Astrocyte of the hippocampus (primary cell): ENCODE measurements around the gene GTF2A1L.
"Not testable (repeated sequence)": the region's sequence is repeated elsewhere in the genome, so short reads cannot be mapped to it uniquely, and the experiment has no call there.

Experiments used
- DNase-seq: peaks from one replicate; pipeline ENCODE4 v3.0.0; 2011; ENCODE audit warnings: low read depth, low spot score

GTF2A1L gene

GRCh38 chr2:48699348-48699930 lies 81.8 kb downstream of the GTF2A1L start:
- DNase-seq = peak; percentile 86

DNA sequence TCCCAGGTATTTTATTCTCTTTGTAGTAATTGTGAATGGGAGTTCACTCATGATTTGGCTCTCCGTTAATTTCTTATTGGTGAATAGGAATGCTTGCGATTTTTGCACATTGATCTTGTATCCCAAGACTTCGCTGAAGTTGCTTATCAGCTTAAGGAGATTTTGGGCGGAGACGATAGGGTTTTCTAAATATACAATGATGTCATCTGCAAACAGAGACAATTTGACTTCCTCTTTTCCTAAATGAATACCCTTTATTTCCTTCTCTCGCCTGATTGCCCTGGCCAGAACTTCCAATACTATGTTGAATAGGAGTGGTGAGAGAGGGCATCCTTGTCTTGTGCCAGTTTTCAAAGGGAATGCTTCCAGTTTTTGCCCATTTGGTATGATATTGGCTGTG lies 86.0 kb downstream of the GTF2A1L start:
- not testable (repeated sequence) for DNase-seq

DNA sequence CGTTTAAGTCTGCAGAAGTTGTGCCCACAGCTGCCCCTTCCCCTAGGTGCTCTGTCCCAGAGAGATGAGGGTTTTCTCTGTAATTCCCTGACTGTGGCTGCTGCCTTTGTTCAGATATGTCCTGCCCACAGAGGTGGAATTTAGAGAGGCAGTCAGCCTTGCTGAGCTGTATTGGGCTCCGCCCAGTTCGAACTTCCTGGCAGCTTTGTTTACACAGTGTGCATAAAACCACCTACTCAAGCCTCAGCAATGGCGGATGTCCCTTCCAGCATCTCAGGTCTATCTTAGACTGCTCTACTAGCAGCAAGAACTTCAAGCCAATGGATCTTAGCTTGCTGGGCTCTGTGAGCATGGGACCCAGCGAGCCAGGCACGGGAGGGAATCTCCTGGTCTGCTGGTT lies 89.8 kb downstream of the GTF2A1L start:
- peak; percentile 29 for DNase-seq

DNA sequence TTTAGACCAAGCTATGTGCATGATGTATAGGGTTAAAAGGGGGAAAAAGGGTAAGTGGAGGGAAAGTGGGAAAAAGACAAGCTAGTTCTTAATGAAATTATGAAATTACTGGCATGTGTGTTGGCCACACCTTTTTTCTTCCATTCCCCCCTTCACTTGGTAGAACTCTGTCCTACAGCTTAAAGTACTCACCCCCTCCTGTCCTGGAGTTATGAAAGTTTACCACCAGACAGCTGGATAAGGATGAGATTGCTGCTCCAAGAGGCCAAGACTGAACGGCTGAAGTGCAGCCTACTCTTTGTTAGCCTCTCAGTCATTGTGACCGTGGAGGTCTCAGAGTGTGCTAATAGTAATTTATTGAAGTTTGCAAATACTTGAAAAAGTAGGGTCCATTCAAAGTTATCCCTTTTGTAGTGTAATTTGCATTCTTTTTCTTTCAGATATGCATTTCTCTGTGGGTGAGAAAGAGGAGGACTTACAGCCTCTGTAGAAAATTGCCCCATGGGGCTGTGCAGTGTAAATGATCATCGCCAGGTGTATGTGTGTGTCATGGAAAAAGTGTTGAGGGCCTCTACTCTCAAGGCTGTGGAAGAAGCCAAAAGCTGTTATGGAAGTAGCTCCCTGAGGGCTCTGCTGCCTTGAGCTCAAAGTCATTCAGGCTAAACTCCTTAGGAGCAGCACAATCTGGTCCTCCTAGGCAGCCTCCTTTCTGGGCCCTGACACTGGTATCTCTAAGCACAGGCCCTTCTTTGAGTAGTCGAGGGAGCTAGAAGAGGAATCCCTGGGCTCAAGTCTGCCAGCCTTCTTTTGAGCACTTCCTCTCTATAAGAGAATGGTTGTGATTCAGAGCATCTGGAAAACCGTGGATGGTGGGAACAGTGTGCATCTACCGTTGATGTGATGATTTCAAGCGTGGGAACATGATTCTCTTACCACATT lies 91.7 kb downstream of the GTF2A1L start:
- no peak for DNase-seq

- DNase-seq = no peak
Measured at GRCh38 chr2:48711343-48711742, 93.7 kb downstream of the GTF2A1L start.

GRCh38 chr2:48712151-48712550 lies 94.5 kb downstream of the GTF2A1L start:
- DNase-seq = no peak

DNA sequence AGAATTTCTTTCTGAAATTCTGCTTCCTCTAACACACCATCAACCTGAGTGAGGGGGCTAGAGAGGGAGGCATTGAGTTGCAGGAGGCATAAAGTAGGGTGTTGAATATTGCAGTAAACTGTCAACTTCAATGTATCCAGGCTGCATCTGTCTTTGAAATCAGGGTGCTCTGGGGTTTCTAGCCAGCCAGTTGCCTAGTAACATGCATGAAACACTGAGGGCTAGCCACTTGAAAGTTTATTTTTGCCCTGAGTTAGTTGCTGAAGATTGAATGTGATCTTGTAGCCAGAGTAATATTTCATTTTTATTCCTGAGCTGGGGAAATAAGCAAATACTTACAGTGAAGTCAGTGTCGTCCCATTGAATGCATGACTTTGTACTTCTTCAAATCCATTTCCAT lies 96.0 kb downstream of the GTF2A1L start:
- no peak for DNase-seq

DNA sequence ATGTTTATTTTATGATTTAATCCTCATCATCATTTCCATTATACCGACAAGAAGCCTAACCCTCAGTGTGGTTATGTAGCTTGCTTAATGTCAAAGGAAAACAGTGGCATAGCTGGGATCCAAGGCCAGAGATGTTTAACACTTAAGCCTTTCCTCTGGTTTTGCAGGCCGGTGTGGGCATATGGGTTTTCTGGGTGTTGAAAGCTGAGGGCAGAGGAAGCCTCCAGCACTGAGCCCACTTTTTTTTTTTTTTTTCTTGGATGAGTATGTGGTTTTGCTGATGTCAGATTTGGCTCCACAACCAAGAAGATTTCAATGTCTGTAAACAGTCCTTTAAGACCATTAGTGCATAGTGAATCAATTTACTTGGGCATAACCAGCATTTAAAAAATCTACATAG lies 96.6 kb downstream of the GTF2A1L start:
- DNase-seq = no peak

- peak; percentile 47 for DNase-seq
Measured at GRCh38 chr2:48715042-48715899, 97.6 kb downstream of the GTF2A1L start.

DNA sequence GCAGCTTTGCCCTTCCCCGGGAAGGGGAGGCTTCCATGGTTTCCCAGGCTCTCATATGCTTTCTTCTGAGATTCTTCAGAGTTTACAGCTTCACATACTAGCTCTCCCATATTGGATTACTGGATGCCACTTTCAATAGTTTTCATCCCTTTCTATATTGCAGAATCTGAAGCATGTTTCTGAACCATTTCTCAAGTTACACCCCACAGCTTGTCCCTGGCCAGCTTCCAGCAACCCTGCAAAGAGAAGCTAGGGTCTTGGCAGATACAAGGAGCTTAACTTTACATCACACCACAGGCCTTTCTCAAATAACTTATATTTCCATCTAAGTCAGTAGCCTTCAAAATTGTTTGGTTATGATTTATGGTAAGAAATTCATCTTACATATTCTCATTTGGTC lies 98.3 kb downstream of the GTF2A1L start:
- peak; percentile 37 for DNase-seq

DNA sequence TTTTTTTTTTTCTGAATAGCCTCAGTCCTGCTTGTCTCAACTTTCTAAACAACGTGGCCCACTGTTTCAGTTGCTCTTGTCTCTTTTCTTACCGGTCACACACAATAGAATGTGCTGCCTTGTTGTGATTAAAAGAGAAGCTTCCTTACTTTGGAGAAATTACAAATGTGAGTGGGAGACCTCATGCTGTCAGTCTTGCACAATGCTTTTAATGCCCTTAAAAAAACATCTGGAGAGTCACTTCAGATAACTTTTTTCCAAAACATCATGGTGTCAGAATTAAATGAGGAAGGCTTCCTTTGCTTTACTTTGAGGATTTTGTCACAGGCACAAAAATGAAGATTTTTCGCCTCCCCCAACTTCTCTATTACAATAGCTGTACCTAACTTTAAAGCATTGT lies 100.2 kb downstream of the GTF2A1L start:
- DNase-seq = no peak

- peak; percentile 79 for DNase-seq
Measured at GRCh38 chr2:48719480-48720177, 102.0 kb downstream of the GTF2A1L start.

GRCh38 chr2:48721158-48721557 lies 103.5 kb downstream of the GTF2A1L start:
- DNase-seq = no peak

DNA sequence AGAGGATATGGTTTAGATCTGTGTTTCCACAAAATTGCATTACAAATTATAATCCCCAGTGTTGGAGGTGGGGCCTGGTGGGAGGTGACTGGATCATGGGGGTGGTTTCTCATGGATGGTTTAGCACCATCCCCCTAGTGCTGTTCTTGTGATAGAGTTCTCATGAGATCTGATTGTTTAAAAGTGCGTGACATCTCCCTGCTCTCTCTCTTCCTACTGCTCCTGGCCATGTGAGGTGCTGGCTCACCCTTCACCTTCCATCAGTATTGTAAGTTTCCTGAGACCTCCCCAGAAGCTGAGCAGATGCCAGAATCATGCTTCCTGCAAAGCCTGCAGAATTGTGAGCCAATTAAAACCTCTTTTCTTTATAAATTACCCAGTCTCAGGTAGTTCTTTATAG lies 104.7 kb downstream of the GTF2A1L start:
- no peak for DNase-seq

GRCh38 chr2:48723129-48723528 lies 105.5 kb downstream of the GTF2A1L start:
- DNase-seq = peak; percentile 69

DNA sequence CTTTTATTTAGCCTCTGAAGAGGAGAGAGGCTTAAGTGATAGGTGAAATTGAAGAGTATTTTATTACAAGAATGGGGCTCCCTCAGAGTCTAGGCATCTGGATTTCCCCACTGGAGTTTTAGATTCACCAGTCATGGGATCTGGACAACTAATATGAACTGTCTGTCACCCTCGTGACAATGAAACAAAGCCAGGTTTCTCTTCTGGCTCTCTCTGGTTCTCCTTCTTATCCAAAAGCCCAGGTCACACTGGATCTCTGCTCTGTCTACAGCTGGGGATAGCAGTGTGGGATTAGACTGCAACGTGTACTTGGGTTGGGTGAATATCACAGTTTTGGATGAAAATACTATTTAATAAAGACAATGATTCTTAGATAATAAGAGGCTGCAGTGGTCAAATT lies 106.6 kb downstream of the GTF2A1L start:
- no peak for DNase-seq

- no peak for DNase-seq
Measured at GRCh38 chr2:48725696-48726494, 108.2 kb downstream of the GTF2A1L start.

DNA sequence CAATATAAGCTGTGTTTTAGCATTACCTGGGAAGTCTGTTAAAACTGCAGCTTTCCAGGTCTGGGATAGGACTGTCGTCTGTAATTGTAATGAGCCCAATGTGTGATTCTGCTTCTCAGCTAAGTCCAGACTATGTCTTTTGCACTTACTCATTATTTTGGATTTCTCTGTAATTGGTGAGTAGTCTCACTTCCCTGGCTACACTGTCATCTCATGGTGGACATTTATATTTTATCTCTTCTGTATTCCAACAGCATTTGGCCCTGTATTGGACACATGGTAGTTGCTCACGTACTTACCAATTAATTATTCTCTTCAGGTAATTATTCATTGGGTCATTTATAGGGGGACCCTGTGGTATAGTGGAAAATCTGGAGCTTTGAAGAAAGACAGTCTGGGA lies 109.9 kb downstream of the GTF2A1L start:
- DNase-seq = no peak

DNA sequence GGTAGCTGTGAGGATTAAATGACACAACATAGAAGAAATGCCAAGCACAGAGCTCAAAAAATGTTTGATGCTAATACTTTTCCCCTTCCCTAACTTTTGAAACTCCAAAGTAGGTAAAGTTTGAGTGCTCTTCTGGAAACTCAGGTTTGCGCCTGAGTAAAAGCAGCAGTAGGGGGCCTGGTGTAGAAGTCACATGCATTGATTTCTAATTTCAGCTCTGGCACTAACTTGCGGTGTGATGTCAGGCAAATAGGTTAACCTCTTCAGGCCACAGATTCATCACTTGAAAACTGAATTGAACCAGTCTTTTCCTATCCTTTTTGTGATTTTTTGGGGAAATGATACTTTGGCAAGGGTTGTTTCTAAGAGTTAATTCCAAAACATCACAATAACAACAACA lies 110.6 kb downstream of the GTF2A1L start:
- DNase-seq = no peak

DNA sequence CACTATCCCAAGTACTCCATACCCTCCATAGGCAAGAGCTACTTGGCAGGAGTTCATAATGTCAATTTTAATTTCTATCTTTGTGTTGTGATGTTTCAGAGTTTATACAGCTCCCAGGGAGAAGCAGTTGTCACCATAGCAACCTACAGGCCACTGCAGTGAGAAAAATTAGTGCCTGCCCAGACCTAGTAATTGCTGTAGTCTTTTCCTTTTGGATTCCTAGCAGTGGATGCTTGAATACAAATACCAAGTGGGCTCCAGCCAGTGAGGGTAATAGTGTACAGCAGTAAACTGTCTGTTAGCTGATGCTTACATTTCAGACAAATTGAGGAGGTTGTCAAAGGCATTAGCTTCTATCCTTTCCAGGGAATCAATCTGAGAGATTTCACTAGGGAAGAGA lies 111.2 kb downstream of the GTF2A1L start:
- DNase-seq = peak; percentile 43
